Measurements from ENCODE around the gene PHACTR1. TPM values are rescaled to one million over a fixed set of nuclear protein-coding genes. Genes with fewer than 3 reads are reported as not detected.

The PHACTR1 gene
- total and polyA plus RNA-seq, 9 of the 15 experiments (the other 6 are each of a cell fraction or from before 2014, with no cell fraction given) = 11.5 to 32.6 (median 22.0) TPM

GRCh38 chr6:13251242-13251641 is 534.7 kb downstream of the PHACTR1 start:
- FAIRE-seq = peak; percentile 51
- TF ChIP-seq CTCF (IDR thresholded peaks at IDR 0.05 in 2 of 3, conservative IDR thresholded peaks at IDR 0.05 in 1 of 3; ENCODE audit: insufficient read depth in 2 of 3, low read depth in 1 of 3, low read length in 3 of 3) = peak; percentile 47 to 58 (median 52); a peak in 5 of 6 replicates
- 0 out of 4 replicates have a peak, but pooled peaks of 1 of the 2 experiments have one; percentile 31 for TF ChIP-seq MNT (conservative IDR thresholded peaks at IDR 0.05)
- TF ChIP-seq ZNF263 (CRISPR knock-in tag; IDR thresholded peaks at IDR 0.05; ENCODE audit: borderline replicate concordance) = peak; percentile 41; the same call in 1 of the 2 replicates
- TF ChIP-seq USF1 (CRISPR knock-in tag; IDR thresholded peaks at IDR 0.05) = peak; percentile 11; the same call in 1 of the 2 replicates
- peak; percentile 33; the same call in 1 of the 2 replicates for TF ChIP-seq REST (IDR thresholded peaks at IDR 0.05; ENCODE audit: borderline replicate concordance)
- TF ChIP-seq REST (CRISPR knock-in tag; IDR thresholded peaks at IDR 0.05; ENCODE audit: low read depth) = no peak
- peak; percentile 59 for TF ChIP-seq MYC (IDR thresholded peaks at IDR 0.05; ENCODE audit: low read depth, low read length)
- TF ChIP-seq MYC (CRISPR knock-in tag; IDR thresholded peaks at IDR 0.05; ENCODE audit: borderline replicate concordance, low read depth) = no peak
- TF ChIP-seq CBFB (CRISPR knock-in tag; IDR thresholded peaks at IDR 0.05) = no peak

More at GRCh38 chr6:13251242-13251641, 534.7 kb downstream of the PHACTR1 start:
- no peaks in the 10 kb centered on the region for H3K9me1 ChIP-seq (ENCODE audit: control insufficient read depth, insufficient read depth, low read length)
- intact Hi-C loops (cut with micrococcal nuclease) = no loop called here
- H3K79me2 ChIP-seq (ENCODE audit: control insufficient read depth, insufficient read depth, low read length) = no peaks in the 10 kb centered on the region
- no peak overlapping the region for H3K4me3 ChIP-seq
- ChIA-PET CTCF (ENCODE audit: low intra/inter-chr PET ratio) (interaction anchor here (0.8 kb wide), 1 partner anchor 81 kb away, joined by 3 read pairs; no protein-coding TSS in a partner anchor), POLR2A (interaction anchor here (0.7 to 1.2 kb wide), 3 partner anchors 11 to 1321 kb away, joined by 3 to 4 read pairs (median 3); no protein-coding TSS in a partner anchor)
- no TSS peak for BruUV-seq (replicated peaks)
- H3K4me1 ChIP-seq (replicated peaks in 1 of 2; ENCODE audit: control insufficient read depth in 2 of 2, insufficient read depth in 2 of 2, low read length in 2 of 2) = peaks cover 2 to 5% of the 10 kb centered on the region in 2 experiments; a peak in 4 of 5 replicates
- H2AFZ ChIP-seq (ENCODE audit: low read depth, low read length) = no peak overlapping the region; the same call in 1 of the 2 replicates
- no peak overlapping the region for H3K4me2 ChIP-seq (ENCODE audit: insufficient read depth, low read length)
- no peak overlapping the region for H3K9ac ChIP-seq (ENCODE audit: insufficient read depth in 1 of 2, low read depth in 2 of 2, low read length in 2 of 2)
- H3K27me3 ChIP-seq (ENCODE audit: control insufficient read depth in 2 of 2, insufficient read depth in 2 of 2, low read length in 2 of 2) = no peaks in the 10 kb centered on the region; a peak in 2 of 5 replicates
- no peaks in the 10 kb centered on the region for H3K36me3 ChIP-seq (ENCODE audit: control insufficient read depth, insufficient read depth, low read length)
- no peak overlapping the region for H3K27ac ChIP-seq (ENCODE audit: extremely low read depth, low read depth, low read length)
- in situ Hi-C loops (cut with MboI) = no loop called here
- H4K20me1 ChIP-seq (replicated peaks; ENCODE audit: control insufficient read depth, insufficient read depth, low read length) = no peaks in the 10 kb centered on the region
- ATAC-seq (peak; percentile 85), DNase-seq (ENCODE audit: extremely low read depth in 1 of 4, low spot score in 3 of 4) (peak in 3 of 4 experiments; percentile 29 to 55 (median 40))
- no peaks in the 10 kb centered on the region for H3K9me3 ChIP-seq (replicated peaks; ENCODE audit: control insufficient read depth, insufficient read depth, low read depth, low read length)
- WGBS (ENCODE audit: insufficient coverage, low coverage, missing lambda C conversion rate) = 24% methylated on average over 9 of the region's 9 CpGs
